ENCODE data around the gene CFAP43.

DNA sequence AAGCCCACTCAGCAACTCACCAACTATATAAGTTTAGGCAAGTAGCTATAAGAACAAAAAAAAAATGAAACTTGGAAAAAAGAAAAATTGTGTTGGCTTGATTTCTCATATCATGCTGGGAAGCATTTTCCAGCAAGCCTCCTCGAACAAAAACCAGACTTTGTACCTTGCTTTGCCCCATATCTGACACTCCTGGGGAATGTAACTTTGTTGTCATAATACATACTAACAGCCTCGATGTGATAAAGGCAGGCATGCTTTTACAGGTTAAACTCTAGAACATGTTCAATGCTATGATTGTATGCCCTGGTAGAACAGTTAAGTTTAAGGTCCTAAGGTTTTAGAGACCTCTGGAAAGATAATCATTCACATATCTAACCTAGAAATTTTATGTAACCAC is 11.6 kb downstream of the CFAP43 start:
- TF ChIP-seq, protein P1, sequence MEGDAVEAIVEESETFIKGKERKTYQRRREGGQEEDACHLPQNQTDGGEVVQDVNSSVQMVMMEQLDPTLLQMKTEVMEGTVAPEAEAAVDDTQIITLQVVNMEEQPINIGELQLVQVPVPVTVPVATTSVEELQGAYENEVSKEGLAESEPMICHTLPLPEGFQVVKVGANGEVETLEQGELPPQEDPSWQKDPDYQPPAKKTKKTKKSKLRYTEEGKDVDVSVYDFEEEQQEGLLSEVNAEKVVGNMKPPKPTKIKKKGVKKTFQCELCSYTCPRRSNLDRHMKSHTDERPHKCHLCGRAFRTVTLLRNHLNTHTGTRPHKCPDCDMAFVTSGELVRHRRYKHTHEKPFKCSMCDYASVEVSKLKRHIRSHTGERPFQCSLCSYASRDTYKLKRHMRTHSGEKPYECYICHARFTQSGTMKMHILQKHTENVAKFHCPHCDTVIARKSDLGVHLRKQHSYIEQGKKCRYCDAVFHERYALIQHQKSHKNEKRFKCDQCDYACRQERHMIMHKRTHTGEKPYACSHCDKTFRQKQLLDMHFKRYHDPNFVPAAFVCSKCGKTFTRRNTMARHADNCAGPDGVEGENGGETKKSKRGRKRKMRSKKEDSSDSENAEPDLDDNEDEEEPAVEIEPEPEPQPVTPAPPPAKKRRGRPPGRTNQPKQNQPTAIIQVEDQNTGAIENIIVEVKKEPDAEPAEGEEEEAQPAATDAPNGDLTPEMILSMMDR (IDR thresholded peaks at IDR 0.05), result no peak
- no peak for TF ChIP-seq POLR2A (IDR thresholded peaks at IDR 0.05)

All from transverse colon (tissue), 3 donors.